HCT116 (cell line): Measurements from ENCODE around the gene STK32B.

Experiments
- CEBPB ChIP-seq: IDR thresholded peaks from 2 replicates; pipeline ENCODE4 v1.6.1; 2012; ENCODE audit warnings: low read depth
- EZH2 ChIP-seq: fragments of 200-600 bp; sonication (generic); IDR thresholded peaks from 2 replicates; pipeline ENCODE4 v1.6.1; 2017; ENCODE audit warnings: antibody characterized with exemption, mixed run types
- JUND ChIP-seq: IDR thresholded peaks from 2 replicates; pipeline ENCODE4 v1.6.1; 2012
- TCF7L2 ChIP-seq: IDR thresholded peaks from 2 replicates; pipeline ENCODE4 v1.7.0; 2011; ENCODE audit warnings: borderline replicate concordance, inconsistent platforms; ENCODE audit not compliant: insufficient read depth, insufficient read length; ENCODE audit errors: extremely low read depth
- YY1 ChIP-seq: IDR thresholded peaks from 2 replicates; pipeline ENCODE4 v1.6.1; 2011; ENCODE audit warnings: low read length, low read depth, moderate library complexity, mild to moderate bottlenecking; ENCODE audit not compliant: insufficient replicate concordance; ENCODE audit errors: extremely low read depth
- TF ChIP-seq, protein P1 (sequence below): IDR thresholded peaks from 2 replicates; pipeline ENCODE4 v1.6.1; 2012

DNA sequence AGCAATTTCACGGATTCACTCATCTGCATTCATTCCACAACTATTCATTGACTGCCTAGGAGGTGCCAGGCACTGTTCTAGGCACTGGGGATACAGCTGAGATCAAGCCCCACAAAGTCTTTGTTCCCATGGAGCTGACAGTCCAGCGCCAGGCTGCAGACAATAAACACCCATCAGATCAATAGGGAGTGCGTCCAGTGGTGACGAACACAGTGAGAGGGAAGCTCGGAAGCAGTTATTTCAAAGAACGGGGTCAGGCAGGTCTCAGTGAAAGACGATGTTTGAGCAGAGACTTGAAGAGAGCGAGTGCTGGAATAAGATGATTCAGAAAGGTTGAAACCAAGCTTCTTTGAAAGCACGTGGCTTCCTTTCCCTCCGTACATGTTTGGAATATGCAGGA lies 489.9 kb downstream of the STK32B start:
- TF ChIP-seq, protein P1, sequence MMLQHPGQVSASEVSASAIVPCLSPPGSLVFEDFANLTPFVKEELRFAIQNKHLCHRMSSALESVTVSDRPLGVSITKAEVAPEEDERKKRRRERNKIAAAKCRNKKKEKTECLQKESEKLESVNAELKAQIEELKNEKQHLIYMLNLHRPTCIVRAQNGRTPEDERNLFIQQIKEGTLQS: no peak
- TF ChIP-seq CEBPB: no peak
- TF ChIP-seq YY1: no peak
- no peak for TF ChIP-seq TCF7L2
- no peak for TF ChIP-seq EZH2
- no peak for TF ChIP-seq JUND
